ENCODE measurements around the gene PDCD5. TPM values are rescaled to one million over a fixed set of nuclear protein-coding genes. Genes with fewer than 3 reads are reported as not detected.
A peak's percentile ranks its signal among the peaks of the same experiment; 100 is the strongest.

Gene PDCD5
- total and polyA plus RNA-seq, 2 experiments from 2014 or later = 77.8 to 436 TPM

DNA sequence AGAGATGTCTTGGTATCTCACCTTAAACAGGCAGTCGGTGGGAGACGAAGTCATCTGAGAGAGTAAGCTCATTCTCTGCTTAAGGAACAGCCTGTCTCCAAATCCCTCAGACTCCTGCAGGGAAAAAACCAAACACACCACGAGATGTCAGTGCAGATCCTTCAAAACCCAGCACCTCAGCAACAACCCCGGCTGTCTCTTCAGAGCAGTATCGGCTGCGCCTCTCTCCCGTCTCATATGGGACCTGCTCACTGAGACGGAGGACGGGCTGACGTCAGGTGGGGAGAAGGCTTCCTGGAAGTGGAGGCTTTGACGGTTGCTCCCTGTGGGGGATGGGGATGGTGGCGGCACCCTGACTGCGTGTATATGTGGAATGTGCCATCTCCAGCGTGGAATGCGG, 50.4 kb downstream of the PDCD5 start (continued):
- TF ChIP-seq ZNF462 (CRISPR knock-in tag; IDR thresholded peaks at IDR 0.05) = no peak
- no peak for TF ChIP-seq STAT1 (IDR thresholded peaks at IDR 0.05; ENCODE audit: unreplicated experiment)
- TF ChIP-seq, protein P1, sequence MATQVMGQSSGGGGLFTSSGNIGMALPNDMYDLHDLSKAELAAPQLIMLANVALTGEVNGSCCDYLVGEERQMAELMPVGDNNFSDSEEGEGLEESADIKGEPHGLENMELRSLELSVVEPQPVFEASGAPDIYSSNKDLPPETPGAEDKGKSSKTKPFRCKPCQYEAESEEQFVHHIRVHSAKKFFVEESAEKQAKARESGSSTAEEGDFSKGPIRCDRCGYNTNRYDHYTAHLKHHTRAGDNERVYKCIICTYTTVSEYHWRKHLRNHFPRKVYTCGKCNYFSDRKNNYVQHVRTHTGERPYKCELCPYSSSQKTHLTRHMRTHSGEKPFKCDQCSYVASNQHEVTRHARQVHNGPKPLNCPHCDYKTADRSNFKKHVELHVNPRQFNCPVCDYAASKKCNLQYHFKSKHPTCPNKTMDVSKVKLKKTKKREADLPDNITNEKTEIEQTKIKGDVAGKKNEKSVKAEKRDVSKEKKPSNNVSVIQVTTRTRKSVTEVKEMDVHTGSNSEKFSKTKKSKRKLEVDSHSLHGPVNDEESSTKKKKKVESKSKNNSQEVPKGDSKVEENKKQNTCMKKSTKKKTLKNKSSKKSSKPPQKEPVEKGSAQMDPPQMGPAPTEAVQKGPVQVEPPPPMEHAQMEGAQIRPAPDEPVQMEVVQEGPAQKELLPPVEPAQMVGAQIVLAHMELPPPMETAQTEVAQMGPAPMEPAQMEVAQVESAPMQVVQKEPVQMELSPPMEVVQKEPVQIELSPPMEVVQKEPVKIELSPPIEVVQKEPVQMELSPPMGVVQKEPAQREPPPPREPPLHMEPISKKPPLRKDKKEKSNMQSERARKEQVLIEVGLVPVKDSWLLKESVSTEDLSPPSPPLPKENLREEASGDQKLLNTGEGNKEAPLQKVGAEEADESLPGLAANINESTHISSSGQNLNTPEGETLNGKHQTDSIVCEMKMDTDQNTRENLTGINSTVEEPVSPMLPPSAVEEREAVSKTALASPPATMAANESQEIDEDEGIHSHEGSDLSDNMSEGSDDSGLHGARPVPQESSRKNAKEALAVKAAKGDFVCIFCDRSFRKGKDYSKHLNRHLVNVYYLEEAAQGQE (IDR thresholded peaks at IDR 0.05; ENCODE audit: unreplicated experiment) = no peak

Small RNA genes lying within 50 kb of the gene (small RNA-seq; reads per million reads assigned to genes)
- gene SNORA68B (ENCODE audit: low replicate concordance) = 0.35 reads per million, percentile 19 among the genes with 10 or more reads in this experiment

Other genes starting within 250 kb of the PDCD5 start
- gene ZNF507, start 235.6 kb upstream of the PDCD5 start, total RNA-seq (2014; rRNA removed; shearing (Covaris generic)) = 23.4 and 23.6 TPM in 2 replicates
- gene ZNF507, start 235.6 kb upstream of the PDCD5 start, polyA plus RNA-seq (2016; fragmentation: Nextera tagmentation; extraction: Ambion mirVana) = 7.4 and 10.4 TPM in 2 replicates
- 43.3 and 46.6 TPM in 2 replicates for gene DPY19L3, start 175.4 kb upstream of the PDCD5 start, total RNA-seq (2014; rRNA removed; shearing (Covaris generic))
- gene DPY19L3, start 175.4 kb upstream of the PDCD5 start, polyA plus RNA-seq (2016; fragmentation: Nextera tagmentation; extraction: Ambion mirVana) = 9.4 and 13.5 TPM in 2 replicates
- gene ANKRD27, start 94.0 kb downstream of the PDCD5 start, total RNA-seq (2014; rRNA removed; shearing (Covaris generic)) = 48.7 and 51.6 TPM in 2 replicates
- 16.5 and 16.7 TPM in 2 replicates for gene ANKRD27, start 94.0 kb downstream of the PDCD5 start, polyA plus RNA-seq (2016; fragmentation: Nextera tagmentation; extraction: Ambion mirVana)
- gene RGS9BP, start 94.7 kb downstream of the PDCD5 start, total RNA-seq (2014; rRNA removed; shearing (Covaris generic)) = 0.43 and 0.83 TPM in 2 replicates
- 0.09 TPM in 1 of 2 replicates, not detected in the other for gene RGS9BP, start 94.7 kb downstream of the PDCD5 start, polyA plus RNA-seq (2016; fragmentation: Nextera tagmentation; extraction: Ambion mirVana)
- gene NUDT19, start 110.6 kb downstream of the PDCD5 start, total RNA-seq (2014; rRNA removed; shearing (Covaris generic)) = 3.5 and 3.9 TPM in 2 replicates
- gene NUDT19, start 110.6 kb downstream of the PDCD5 start, polyA plus RNA-seq (2016; fragmentation: Nextera tagmentation; extraction: Ambion mirVana) = 2.1 and 2.4 TPM in 2 replicates
- 2.2 and 2.8 TPM in 2 replicates for gene TDRD12, start 138.6 kb downstream of the PDCD5 start, total RNA-seq (2014; rRNA removed; shearing (Covaris generic))
- gene TDRD12, start 138.6 kb downstream of the PDCD5 start, polyA plus RNA-seq (2016; fragmentation: Nextera tagmentation; extraction: Ambion mirVana) = 0.68 and 1.0 TPM in 2 replicates

Measured in GM23338 (cell line).